Muscle of back (tissue), 13 donors: ENCODE measurements around the gene DCTN1. TPM values are rescaled to one million over a fixed set of nuclear protein-coding genes. Genes with fewer than 3 reads are reported as not detected.
"Not testable (repeated sequence)": the region's sequence is repeated elsewhere in the genome, so short reads cannot be mapped to it uniquely, and the experiment has no call there.

Source experiments
- DNase-seq, 3 donors: peaks; one replicate each; pipeline versions ENCODE4 v3.0.0 to v3.0.0-alpha.2; 2013
- long read RNA-seq, 9 donors: transcript quantifications; one replicate each; lab custom pipeline, GENCODE V29; 2026
- polyA plus RNA-seq, 10 donors: library from polyadenylated mRNA; unstranded; fragments of 120-200 nt; gene quantifications; one replicate each; pipeline ENCODE4 v1.2.1, GENCODE V29; 2013; ENCODE audit not compliant: insufficient read length in 10 of 10

Gene DCTN1
- polyA plus RNA-seq = 100 to 1,000 TPM in 4 of 10 donors, 10 to 100 TPM in 6; 84.0 to 108 (median 97.6) TPM
- long read RNA-seq, donor 1, full-length matches to known transcripts = 9 of 16 reads
- long read RNA-seq, donor 1, partial matches to known transcripts = 7 of 16 reads
- long read RNA-seq, donor 1, other reads (novel, unspliced or antisense) = 0 of 16 reads
- long read RNA-seq, donor 2, full-length matches to known transcripts = 2 of 2 reads
- long read RNA-seq, donor 2, partial matches to known transcripts = 0 of 2 reads
- long read RNA-seq, donor 2, other reads (novel, unspliced or antisense) = 0 of 2 reads
- long read RNA-seq, donor 3 = 0 reads
- long read RNA-seq, donor 4, full-length matches to known transcripts = 1 of 1 reads
- long read RNA-seq, donor 4, partial matches to known transcripts = 0 of 1 reads
- long read RNA-seq, donor 4, other reads (novel, unspliced or antisense) = 0 of 1 reads
- long read RNA-seq, donor 5, full-length matches to known transcripts = 2 of 20 reads
- long read RNA-seq, donor 5, partial matches to known transcripts = 18 of 20 reads
- long read RNA-seq, donor 5, other reads (novel, unspliced or antisense) = 0 of 20 reads
- long read RNA-seq, donor 6, full-length matches to known transcripts = 3 of 13 reads
- long read RNA-seq, donor 6, partial matches to known transcripts = 10 of 13 reads
- long read RNA-seq, donor 6, other reads (novel, unspliced or antisense) = 0 of 13 reads
- long read RNA-seq, donor 7, full-length matches to known transcripts = 4 of 4 reads
- long read RNA-seq, donor 7, partial matches to known transcripts = 0 of 4 reads
- long read RNA-seq, donor 7, other reads (novel, unspliced or antisense) = 0 of 4 reads
- long read RNA-seq, donor 8, partial matches to known transcripts = 7 of 8 reads
- long read RNA-seq, donor 8, other reads (novel, unspliced or antisense) = 0 of 8 reads
- long read RNA-seq, donor 9, partial matches to known transcripts = 0 of 2 reads
- long read RNA-seq, donor 9, other reads (novel, unspliced or antisense) = 0 of 2 reads

DNA sequence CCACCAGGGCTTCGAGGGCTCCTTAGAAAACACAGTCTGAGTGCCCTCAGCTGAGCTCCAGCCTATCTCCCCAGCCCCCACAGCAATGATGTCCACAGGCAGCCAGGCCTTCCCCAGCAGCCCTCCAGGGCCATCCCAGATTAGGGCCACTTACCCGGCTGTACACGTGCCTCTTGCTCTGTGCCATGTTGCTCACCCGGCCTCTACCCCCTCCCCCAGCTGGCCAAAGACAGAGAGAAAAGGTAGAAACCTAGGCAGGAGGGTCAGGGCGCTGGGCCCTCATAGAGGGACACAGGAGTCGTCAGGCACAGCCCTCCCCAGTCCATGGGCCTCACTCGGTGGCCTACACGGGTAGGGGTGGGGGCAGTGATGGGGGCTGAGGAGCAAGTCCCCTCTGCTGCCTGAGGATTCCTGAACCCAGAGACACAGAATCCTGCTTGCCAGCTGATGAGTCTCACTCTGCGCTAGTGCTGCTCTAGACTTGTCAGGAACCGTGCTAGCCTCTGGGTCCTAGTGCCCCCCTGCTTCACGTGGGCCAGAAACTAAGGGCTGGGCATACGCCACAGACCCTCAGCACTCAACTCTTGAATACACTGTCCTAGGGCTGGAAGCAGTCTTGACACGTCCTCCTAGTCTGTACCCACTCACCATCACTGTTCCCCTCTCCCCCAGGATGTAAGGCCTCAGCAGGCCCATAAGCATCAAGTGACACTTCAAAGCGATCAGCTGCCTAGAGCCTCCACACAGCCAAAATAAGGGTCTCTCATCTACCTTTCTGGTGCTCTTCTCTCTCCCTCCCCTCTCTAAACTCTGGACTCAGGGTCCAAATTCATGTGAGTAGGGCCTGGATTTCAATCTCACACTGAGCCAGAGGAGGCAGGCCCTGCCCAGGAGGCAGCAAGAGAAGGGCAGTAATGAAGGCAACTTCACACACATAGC is at the start of gene DCTN1:
DCTN1 (minus strand) TSS at position 461 of the 939 bp plus-strand sequence; CDS start at position 187, 274 bp downstream.
- peak; percentile 50 to 81 (median 66) for DNase-seq

DNA sequence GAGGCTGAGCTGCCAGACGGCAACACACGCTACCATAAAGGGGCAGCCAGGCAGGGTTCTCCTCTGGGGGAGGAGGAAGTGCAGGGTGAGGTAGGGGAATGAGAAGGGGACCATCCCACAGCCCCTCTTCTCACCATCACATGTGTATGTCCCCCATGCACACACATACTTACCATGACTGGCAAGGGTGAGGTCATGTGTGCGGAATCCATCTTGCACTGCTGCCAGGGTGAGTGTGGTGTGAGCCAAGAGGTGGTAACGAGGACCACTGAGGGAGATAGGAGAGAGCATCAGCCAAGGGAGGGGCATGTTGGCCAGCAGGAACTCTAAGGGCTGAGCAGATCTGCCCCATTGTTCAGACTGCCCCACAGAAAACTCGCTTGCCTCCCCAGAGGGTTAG is 48.6 kb upstream of the DCTN1 start:
- no peak for DNase-seq

DNA sequence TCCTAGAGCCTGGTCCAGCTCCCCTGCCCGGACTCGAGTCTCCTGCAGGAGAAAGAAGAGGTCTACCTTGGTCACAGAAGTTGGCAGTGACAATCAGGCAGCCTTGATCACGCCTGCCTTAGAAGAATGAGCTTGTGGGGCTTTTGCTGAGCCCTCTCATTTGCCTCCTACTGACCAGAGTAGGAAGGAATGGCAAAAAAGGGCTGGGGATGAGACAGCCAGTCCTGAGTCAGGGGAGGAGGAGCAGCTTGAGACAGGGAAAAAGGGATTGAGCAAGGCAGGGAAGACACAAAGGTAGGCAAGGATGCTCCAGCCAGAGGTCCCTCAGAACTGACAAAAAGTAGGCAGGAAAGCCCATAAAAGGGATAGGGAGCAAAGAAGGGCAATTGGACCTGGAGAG is 47.4 kb upstream of the DCTN1 start:
- DNase-seq = no peak

DNA sequence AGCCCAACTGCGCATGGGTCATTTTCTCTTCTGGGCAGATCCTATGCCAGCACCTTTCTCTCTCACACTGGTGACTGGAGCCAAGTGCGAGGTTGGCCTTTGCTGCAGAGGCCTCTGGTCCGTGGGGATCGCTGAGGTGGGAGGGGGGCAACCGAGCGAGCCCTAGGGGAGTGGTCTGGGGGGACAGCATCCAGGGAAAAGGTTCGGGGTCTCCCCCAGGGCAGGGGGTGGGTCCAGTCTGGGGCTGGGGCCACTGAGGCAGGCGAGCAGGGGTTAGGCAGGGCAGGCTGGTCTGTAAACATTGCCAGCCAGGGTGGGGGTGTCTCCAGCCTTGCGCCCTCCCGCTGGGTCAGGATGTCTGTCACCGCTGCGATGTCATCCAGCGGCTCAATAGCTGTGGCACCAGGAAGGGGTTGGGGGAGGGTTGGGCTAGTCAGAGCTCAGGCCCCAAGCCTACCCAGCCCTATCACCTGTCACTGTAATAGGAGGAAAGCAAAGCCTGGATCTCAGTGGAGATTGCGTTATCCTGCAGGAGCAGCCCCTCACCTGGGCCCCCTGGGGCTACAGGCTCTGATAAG is 46.2 kb upstream of the DCTN1 start:
- no peak for DNase-seq

DNA sequence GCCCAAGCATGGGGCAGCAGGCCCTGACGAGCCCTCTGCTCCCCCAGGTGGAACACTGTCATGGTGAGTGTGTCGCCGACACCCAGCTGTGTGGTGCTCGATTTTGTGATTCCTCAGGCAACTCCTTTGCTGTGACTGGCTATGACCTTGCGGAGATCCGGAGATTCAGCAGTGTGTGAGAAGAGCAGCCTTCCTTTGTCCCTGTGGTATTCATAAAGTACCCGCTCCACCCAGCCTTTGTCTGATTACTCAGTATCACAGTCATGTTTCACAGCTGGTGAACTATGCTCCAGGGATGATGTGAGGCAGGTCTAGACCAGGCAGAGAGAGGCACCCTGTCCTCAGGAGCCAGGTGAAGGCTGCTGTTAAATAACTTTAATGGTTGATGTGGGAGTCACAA is 45.4 kb upstream of the DCTN1 start:
- DNase-seq = no peak

DNA sequence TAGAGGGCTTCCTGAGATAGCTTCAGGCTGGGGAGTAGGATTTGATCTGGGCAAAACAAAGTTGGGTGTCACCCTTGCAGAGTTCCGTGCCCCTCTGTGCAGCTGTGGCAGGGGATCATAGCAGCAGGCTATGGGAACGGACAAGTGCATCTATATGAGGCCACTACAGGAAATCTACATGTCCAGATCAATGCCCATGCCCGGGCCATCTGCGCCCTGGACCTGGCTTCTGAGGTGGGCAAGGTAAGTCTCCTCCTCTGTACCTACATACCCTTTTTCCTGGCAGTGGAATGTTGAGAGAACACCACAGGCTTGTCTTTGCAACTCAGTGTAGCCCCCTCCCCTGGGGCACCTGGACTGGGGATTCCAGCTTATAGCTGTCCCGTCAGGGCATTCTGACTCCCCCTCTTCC is 44.9 kb upstream of the DCTN1 start:
- DNase-seq = no peak

DNA sequence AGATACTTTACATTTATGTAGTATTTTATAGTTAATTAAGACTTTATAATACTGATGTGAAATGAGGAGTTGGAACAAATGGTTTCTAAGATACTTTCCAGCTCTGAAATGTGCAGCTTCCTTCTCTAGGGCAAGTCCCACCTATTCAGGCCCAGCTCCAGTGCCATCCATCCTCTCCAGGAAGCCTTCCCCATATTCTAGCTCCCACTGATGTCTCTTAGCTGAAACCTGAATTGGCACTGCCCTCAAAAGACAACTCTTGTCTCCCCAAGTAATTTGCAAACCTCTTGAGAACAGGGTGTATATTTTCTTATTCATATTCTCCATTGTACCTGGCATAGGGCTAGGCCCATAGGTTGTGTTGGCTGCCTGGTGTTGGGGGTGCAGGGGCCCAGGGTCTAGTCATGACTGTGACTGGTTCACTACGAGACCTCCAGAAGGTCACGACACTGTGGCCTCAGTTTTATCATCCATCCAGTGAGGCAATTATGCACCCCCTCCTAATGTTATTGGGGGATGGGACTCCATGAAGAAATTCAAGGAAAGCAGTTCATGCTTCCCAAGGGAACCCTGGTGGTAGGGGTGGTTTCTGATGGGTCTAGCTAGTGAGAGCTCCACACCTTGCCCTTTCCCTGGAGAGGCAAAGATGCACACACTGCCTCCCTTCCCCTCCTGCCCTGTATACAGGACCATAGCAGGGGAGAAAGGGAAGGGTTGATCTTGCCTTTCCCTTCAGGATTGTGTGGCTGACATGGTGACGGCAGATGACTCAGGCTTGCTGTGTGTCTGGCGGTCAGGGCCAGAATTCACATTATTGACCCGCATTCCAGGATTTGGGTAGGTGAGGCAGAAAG is 44.3 kb upstream of the DCTN1 start:
- DNase-seq = no peak

DNA sequence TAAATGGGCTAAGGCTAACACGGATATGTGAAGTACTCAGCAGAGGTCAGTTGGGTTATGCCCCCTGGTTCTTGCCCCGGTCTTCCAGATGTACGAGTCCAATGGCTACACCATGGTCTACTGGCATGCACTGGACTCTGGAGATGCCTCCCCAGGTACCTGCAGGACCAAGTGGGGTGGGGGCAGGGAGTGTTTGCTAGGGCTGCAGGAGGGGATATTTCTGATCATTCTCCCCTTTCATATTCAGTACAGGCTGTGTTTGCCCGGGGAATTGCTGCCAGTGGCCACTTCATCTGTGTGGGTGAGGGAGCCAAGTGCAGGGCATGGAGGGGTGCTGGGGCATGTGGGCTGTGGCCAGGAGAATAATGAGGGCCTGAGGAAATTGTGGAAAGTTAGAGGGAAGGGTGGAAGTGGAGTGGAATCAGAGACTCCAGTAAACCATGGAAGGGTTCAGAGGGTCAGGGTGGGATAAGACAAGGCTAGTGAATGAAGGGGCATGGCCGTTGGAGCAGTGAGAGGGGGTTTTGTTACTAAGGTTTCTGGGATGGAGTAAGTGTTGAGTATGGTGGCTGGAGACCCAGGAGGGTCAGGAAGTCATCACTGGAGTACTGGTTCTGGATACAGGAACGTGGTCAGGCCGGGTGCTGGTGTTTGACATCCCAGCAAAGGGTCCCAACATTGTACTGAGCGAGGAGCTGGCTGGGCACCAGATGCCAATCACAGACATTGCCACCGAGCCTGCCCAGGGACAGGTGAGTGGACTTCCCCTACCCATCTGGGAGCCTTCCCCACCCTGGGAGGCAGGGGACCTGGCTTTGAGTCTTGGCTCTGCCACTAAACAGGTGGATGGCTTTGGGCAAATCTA is 43.4 kb upstream of the DCTN1 start:
- no peak for DNase-seq

DNA sequence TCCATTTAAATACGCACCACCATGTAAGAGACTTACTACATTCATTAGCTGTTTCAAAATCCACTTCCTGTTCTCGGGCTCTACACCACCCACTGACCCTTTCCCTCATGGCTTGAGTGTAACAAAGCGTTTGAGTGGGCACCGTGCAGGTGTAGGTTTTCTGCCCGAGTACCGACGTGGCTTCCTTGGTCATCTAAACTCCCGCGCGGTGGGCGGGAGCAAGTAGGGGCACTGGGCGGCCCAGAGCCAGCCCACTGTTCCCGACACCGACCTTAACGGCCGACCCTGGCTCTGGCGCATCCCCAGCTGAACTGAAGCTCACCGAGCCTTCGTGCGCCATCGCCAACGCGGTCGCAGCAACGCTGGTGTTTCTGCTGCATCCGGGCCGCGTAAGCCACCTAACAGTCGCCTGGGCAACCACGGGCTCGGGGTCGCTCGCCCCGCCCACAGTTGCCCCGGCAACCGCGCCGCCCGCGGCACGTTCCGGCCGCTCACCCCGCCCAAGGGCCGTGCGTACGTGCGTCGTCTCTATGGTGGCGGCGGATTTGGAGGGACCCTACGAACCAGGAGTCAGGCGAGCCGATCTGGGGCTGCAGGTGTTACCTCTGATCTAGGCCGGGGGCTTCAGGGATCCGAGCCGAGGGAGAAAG is 41.2 kb upstream of the DCTN1 start, which contains the start of the genes C2orf81 and WDR54:
C2orf81 (minus strand) TSS at position 399 of the 650 bp plus-strand sequence; CDS start at position 340, 59 bp downstream.
WDR54 (plus strand) TSS at position 510 of the 650 bp plus-strand sequence. CDS start 424 bp downstream, outside the sequence.
- peak; percentile 81 to 95 (median 88) for DNase-seq

DNA sequence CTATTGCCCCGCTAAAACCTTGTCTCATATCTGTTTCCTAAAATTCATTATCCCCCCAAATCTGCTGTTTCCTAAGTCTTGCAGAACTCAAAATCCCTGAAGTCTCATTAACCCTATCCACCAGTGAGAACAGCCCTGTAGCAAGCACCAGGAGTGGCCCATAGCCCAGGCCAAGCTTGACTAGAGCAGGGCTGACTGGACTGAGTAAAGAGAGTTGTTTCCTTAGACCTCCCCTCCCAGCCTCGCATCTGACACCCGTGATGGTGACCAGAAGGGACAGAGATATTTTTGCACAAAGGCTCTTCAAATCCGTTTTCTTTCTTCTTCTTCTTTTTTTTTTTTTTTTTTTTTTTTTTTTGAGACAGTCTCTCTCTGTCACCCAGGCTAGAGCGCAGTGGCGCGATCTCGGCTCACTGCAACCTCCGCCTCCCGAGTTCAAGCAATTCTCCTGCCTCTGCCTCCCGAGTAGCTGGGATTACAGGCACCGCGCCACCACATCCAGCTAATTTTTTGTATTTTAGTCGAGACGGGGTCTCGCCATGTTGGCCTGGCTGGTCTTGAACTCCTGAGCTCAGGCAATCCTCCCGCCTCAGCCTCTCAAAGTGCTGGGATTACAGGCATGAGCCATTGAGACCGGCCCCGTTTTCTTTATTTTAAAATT is 40.5 kb upstream of the DCTN1 start:
- DNase-seq = not testable (repeated sequence)

DNA sequence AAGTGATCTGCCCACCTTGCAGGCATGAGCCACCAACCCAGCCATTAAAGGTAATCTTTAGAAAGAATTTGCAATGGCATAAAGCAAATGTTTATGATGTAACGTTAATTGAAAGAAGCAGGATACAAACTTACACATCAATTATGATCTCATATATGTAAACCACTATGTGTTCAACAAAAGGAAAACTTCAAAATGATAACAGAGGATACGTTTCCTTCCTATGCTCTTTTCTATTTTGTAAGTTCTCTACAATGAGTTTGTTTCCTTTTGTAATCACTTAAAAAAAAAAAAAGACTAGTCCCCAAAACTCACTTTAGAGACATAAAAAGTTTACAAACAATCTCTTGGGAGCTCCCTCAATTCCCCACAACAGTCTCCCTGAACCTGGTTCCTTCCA is 39.9 kb upstream of the DCTN1 start:
- no peak for DNase-seq

DNA sequence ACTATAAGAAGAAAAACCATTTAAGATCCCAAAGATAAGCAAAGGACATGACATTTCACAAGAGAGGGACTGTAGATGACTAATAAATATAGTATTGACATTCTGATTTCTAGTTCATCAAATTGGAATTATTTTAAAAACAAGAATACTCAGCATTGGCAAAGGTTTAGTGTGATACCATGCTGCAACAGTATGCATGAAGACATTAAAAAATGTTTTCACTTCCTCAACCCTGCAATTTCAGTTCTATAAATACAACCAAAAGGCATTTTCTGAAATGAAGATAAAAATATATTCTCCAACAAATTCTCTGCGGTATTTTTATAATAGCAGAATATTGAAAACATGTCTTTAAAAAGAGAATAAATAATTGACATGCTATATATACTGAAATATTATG is 39.2 kb upstream of the DCTN1 start:
- no peak for DNase-seq

DNA sequence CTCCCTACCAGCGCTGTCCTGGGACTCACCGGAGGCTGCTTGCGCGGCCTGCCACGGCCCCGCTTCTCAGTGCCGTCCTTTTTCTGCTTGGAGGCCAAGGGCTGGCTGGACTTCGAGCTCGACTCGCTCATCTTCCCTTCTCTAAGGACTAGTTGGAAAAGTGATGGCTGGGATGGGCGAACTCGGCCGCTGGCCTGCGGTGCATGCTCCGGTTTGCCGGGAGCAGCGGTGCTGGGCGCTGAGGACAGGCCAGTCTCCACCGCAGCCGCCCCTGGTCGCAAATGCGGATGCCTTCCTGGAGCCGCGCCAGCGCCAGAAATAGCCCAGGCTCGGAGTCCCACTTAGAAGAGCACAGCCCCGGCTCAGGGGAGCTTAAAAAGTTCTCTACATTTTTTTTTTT is 38.2 kb upstream of the DCTN1 start:
- no peak for DNase-seq

DNA sequence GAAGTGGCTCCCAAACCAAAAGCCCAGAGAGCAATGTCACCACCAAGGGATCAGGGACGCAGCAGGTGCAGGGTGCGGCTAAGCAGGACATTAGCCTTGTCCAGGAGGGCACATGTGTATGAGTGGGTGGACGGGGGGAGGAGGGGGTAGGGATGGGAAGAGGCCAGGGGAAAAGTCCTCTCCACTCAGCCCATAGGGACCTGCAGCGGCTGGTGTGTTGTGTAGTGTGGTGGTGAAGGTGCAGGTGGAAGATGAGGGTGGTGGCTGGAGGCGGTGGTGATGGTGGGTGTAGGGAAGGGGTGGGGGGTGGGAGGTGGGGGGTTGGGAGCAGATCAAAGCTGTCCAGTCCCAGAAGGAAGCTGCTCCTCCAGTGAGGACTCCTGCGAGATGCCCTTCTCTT is 37.7 kb upstream of the DCTN1 start:
- DNase-seq = no peak

DNA sequence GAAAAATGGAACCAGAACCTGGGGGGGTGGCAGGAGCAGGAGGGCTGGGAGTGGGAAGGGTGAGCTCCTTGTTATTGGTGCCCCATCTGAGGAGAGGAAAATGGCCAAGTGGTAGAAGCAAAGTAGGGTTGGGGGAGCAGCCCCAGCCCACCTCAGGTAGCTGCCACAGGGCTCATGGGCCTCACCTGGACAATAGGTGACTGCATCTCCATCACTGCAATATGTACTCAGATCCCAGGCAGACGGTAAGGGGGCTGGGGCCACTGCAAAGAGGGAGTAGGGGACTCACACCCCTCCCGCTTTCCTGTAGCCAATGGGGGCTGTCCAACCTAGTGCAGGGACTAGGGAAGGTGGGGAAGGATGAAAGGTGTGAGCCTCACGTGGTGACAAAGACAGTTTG is 37.1 kb upstream of the DCTN1 start:
- DNase-seq = no peak

DNA sequence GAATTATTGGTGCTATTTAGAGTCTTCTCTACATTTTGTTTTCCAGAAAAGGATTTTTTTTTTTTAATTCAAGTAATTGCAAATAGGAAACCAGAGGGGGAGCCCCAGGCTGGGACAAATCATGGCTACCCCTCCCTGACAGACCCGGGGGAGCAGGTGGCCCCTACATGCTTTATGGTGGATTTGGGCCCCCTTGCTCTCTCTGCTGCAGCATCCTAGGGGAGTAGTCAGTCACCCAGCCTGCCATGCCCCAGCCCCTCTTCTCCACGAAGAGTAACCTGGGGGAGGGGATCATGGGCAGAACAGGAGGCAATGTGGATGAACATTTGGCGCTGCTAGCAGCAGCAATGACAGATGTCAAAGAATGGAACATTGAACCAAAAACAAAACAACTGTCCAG is 36.7 kb upstream of the DCTN1 start:
- no peak for DNase-seq

DNA sequence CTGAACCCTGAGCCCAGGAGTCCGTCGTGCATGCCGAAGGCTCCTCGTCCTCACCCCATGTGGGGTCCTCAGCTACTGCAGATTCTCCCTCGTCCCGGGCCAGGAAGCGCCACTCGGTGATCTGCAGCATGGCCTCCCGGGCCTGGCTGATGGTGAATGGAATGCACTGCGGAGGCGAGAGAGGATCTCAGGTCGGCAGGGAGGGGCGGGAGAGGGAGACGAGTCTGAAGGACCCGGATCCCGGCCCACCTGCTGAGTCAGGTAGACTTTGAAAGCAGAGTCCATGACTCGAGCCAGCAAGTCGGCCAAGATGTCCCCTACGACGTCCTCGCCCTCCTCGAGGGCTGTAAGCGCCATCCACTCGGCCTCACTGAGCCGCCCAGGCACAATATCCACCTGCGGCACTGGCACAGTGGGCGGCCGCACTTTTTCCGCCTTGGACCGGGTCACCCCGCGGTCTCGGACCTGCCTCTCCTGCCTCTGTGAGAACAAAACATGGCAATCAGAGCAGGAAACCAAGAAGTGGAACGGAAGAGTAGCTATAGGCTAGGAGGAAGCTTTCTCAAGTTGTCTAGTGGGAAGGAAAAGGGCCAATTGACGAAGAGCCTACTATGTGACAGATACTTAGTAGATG is 35.8 kb upstream of the DCTN1 start:
- no peak for DNase-seq
